Vagina (tissue), 2 donors: Measurements from ENCODE around the gene ASAH2.

Experiments used
- POLR2A ChIP-seq, 2 donors: fragments of 450-650 bp; IDR thresholded peaks; one replicate each; pipeline ENCODE4 v1.6.1; 2017; ENCODE audit warnings: antibody characterized with exemption in 2 of 2, mild to moderate bottlenecking in 2 of 2, moderate library complexity in 2 of 2
- POLR2AphosphoS5 ChIP-seq, 2 donors: sonication (generic); formaldehyde crosslinking; IDR thresholded peaks; one replicate each; pipeline ENCODE4 v1.9.0; 2017; ENCODE audit warnings: antibody characterized with exemption in 2 of 2, mild to moderate bottlenecking in 2 of 2, low read depth in 1 of 2; ENCODE audit not compliant: insufficient read depth in 1 of 2
- TF ChIP-seq, protein P1 (sequence below), 3 experiments: fragments of 450-650 bp in 2 of 3; fragments of 200-600 bp in 1 of 3; sonication (generic) in 1 of 3; IDR thresholded peaks; one replicate each; pipeline ENCODE4 v1.5.1; 2017 to 2019; ENCODE audit warnings: antibody characterized with exemption in 3 of 3, mild to moderate bottlenecking in 2 of 3, moderate library complexity in 2 of 3

DNA sequence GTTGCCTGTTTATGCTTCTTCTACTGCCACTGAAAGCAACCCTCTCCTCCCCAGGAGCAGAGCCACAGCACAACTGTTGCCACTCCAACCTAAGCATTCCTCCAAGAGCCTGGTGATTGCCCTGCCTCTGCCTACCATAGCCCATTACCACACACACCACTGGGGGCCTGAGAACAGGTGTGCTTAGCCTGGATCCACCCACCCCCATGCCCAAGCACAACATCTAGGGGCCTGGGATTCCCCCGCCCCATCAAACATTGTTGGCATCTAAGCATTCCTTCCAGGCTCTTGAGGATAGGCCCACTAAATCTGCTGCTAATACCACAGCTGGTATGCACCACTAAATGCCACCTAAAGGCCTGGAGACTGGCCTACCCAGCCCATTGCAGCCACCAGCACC, 43.3 kb upstream of the ASAH2 start:
- no peak for TF ChIP-seq POLR2A (IDR thresholded peaks at IDR 0.05)
- TF ChIP-seq POLR2AphosphoS5 (IDR thresholded peaks at IDR 0.05; ENCODE audit: insufficient read depth in 1 of 2, low read depth in 1 of 2) = no peak
- TF ChIP-seq, protein P1, sequence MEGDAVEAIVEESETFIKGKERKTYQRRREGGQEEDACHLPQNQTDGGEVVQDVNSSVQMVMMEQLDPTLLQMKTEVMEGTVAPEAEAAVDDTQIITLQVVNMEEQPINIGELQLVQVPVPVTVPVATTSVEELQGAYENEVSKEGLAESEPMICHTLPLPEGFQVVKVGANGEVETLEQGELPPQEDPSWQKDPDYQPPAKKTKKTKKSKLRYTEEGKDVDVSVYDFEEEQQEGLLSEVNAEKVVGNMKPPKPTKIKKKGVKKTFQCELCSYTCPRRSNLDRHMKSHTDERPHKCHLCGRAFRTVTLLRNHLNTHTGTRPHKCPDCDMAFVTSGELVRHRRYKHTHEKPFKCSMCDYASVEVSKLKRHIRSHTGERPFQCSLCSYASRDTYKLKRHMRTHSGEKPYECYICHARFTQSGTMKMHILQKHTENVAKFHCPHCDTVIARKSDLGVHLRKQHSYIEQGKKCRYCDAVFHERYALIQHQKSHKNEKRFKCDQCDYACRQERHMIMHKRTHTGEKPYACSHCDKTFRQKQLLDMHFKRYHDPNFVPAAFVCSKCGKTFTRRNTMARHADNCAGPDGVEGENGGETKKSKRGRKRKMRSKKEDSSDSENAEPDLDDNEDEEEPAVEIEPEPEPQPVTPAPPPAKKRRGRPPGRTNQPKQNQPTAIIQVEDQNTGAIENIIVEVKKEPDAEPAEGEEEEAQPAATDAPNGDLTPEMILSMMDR (IDR thresholded peaks at IDR 0.05) = no peak
